ENCODE measurements around the gene DHRS7B.

DHRS7B gene

DNA sequence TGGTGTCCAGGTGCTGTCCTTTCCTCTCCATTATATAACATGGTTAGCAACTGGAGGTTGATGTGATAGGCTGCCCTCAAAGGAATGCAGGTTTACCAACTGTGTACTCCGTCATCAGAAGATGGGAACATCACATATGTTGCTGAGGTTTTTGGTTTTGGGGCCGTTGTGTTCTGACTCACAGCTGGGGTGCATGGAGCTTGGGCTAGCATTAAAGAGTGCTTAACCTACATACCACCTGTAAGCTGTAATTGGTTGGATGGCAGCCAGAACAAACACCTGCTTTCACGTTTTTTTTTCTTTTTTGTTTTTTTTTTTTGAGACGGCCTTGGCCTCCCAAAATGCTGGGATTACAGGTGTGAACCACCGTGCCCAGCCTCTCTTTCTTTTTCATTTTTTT is 66.3 kb downstream of the DHRS7B start:
- Mint-ChIP-seq H3K4me3 (no peak overlapping the region), H3K9me3 (no peaks in the 10 kb centered on the region), H3K4me1 (ENCODE audit: low read depth) (peaks cover 3% of the 10 kb centered on the region), H3K27me3 (ENCODE audit: low read depth) (no peaks in the 10 kb centered on the region), H3K27ac (no peak overlapping the region), H3K36me3 (ENCODE audit: low read depth) (peaks cover 17% of the 10 kb centered on the region)

GRCh38 chr17:21194226-21194625 is 67.5 kb downstream of the DHRS7B start:
- peaks cover 24% of the 10 kb centered on the region for H3K36me3 Mint-ChIP-seq (ENCODE audit: low read depth)
- H3K27me3 Mint-ChIP-seq (ENCODE audit: low read depth): no peaks in the 10 kb centered on the region
- no peak overlapping the region for H3K27ac Mint-ChIP-seq
- H3K4me3 Mint-ChIP-seq: no peak overlapping the region
- peaks cover 3% of the 10 kb centered on the region for H3K4me1 Mint-ChIP-seq (ENCODE audit: low read depth)
- H3K9me3 Mint-ChIP-seq: no peaks in the 10 kb centered on the region

- no peaks in the 10 kb centered on the region for H3K9me3 Mint-ChIP-seq
- peaks cover 3% of the 10 kb centered on the region for H3K4me1 Mint-ChIP-seq (ENCODE audit: low read depth)
- H3K36me3 Mint-ChIP-seq (ENCODE audit: low read depth): peaks cover 24% of the 10 kb centered on the region
Observed at GRCh38 chr17:21194703-21195102, 67.9 kb downstream of the DHRS7B start.

GRCh38 chr17:21196126-21196525 is 69.4 kb downstream of the DHRS7B start:
- Mint-ChIP-seq H3K27me3 (ENCODE audit: low read depth) (no peaks in the 10 kb centered on the region), H3K27ac (no peak overlapping the region), H3K4me3 (no peak overlapping the region), H3K36me3 (ENCODE audit: low read depth) (peaks cover 23% of the 10 kb centered on the region), H3K4me1 (ENCODE audit: low read depth) (peaks cover 3% of the 10 kb centered on the region), H3K9me3 (no peaks in the 10 kb centered on the region)

More at GRCh38 chr17:21194703-21195102, 67.9 kb downstream of the DHRS7B start:
- Mint-ChIP-seq H3K4me3 (no peak overlapping the region), H3K27ac (no peak overlapping the region), H3K27me3 (ENCODE audit: low read depth) (no peaks in the 10 kb centered on the region)

- Mint-ChIP-seq H3K27me3 (ENCODE audit: low read depth) (no peaks in the 10 kb centered on the region), H3K4me1 (ENCODE audit: low read depth) (peaks cover 3% of the 10 kb centered on the region), H3K36me3 (ENCODE audit: low read depth) (peaks cover 23% of the 10 kb centered on the region), H3K9me3 (no peaks in the 10 kb centered on the region), H3K4me3 (no peak overlapping the region), H3K27ac (no peak overlapping the region)
Observed at GRCh38 chr17:21198411-21198810, 71.6 kb downstream of the DHRS7B start.

- H3K9me3 Mint-ChIP-seq: no peaks in the 10 kb centered on the region
- H3K4me1 Mint-ChIP-seq (ENCODE audit: low read depth): peaks cover under 1% of the 10 kb centered on the region
- H3K36me3 Mint-ChIP-seq (ENCODE audit: low read depth): peaks cover 23% of the 10 kb centered on the region
- H3K4me3 Mint-ChIP-seq: no peak overlapping the region
- H3K27ac Mint-ChIP-seq: no peak overlapping the region
- H3K27me3 Mint-ChIP-seq (ENCODE audit: low read depth): no peaks in the 10 kb centered on the region
Observed at GRCh38 chr17:21199311-21199710, 72.5 kb downstream of the DHRS7B start.

DNA sequence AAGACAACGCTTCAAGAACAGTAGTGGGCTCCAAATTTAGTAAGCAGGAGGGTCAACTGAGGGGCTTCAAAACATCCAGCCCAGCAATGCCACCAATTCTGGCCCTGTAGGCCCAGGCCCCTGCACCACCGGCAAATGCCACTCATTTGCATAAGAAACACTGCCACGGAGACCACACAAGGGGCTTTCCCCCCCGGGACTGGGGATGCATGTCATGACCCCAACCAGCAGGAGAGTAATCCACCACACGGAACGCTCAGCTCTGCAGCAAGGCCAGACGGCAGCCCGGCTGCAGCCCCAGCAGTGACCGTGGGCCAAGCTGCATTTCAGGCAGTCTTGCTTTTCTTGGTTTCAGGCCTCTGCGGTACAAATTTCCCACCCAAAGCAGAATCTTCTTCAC is 73.1 kb downstream of the DHRS7B start:
- Mint-ChIP-seq H3K4me1 (ENCODE audit: low read depth) (no peaks in the 10 kb centered on the region), H3K36me3 (ENCODE audit: low read depth) (peaks cover 23% of the 10 kb centered on the region), H3K4me3 (no peak overlapping the region), H3K9me3 (no peaks in the 10 kb centered on the region), H3K27me3 (ENCODE audit: low read depth) (no peaks in the 10 kb centered on the region), H3K27ac (no peak overlapping the region)

DNA sequence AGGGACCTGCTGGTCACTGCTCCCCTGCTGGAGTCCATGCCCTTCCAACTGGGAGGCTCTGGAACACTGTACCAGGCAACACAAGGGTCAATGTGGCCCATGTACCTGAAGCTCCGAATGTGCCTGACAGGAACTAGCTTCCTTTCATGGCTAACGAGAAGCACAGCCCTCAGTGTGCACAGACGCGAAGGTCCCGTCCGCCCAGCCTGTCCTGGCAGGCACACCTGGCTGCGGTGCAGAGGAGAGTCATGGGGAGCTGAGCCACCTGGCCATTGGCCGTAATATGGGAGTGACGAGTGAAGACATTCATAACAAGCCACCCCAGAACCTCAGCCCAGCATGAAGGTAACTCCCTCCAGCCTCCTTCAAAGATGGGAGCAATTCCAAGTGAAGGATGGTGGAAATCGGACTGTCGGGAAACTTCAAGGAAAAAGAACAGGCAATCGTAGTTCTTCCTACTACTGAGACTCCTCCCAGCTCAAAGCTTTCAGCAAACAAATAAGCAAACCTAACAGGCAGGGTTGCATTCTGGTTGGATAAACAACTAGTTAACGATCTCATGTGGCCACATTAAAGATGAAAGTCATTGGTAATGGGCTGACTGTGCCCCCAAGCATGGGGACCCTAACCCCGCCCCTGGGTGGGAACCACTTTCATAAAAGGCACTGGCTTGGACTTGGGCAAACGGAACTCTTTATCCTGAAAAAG is 74.0 kb downstream of the DHRS7B start:
- H3K27ac Mint-ChIP-seq: no peak overlapping the region

GRCh38 chr17:21201298-21201595 is 74.5 kb downstream of the DHRS7B start:
- H3K4me3 Mint-ChIP-seq: no peak overlapping the region

More for the DNA sequence above, 74.0 kb downstream of the DHRS7B start:
- Mint-ChIP-seq H3K36me3 (ENCODE audit: low read depth) (peaks cover 23% of the 10 kb centered on the region), H3K9me3 (no peaks in the 10 kb centered on the region), H3K27me3 (ENCODE audit: low read depth) (no peaks in the 10 kb centered on the region), H3K4me3 (no peak overlapping the region), H3K4me1 (ENCODE audit: low read depth) (no peaks in the 10 kb centered on the region)

DNA sequence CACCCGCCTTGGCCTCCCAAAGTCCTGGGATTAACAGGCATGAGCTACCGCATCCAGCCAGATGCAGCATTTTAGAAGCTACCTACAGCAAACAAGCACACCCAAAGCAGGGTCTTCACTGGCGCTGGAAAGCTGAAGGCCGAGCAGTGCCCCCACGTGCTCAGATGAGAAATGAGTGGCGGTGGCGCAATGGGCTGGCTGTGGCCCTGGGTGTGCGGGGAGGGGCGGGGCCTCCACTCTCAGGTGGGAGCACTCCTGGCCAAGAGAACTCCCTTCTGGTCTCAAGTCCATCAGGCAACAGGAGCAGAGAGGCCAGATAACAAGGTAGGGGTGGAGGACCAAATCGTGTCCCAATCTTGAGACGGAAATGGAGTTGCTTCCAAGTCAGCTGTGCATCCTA is 75.1 kb downstream of the DHRS7B start:
- peaks cover 19% of the 10 kb centered on the region for H3K36me3 Mint-ChIP-seq (ENCODE audit: low read depth)
- H3K27ac Mint-ChIP-seq: no peak overlapping the region
- no peaks in the 10 kb centered on the region for H3K27me3 Mint-ChIP-seq (ENCODE audit: low read depth)
- no peaks in the 10 kb centered on the region for H3K9me3 Mint-ChIP-seq
- H3K4me3 Mint-ChIP-seq: no peak overlapping the region
- H3K4me1 Mint-ChIP-seq (ENCODE audit: low read depth): no peaks in the 10 kb centered on the region

More at GRCh38 chr17:21201298-21201595, 74.5 kb downstream of the DHRS7B start:
- peaks cover 23% of the 10 kb centered on the region for H3K36me3 Mint-ChIP-seq (ENCODE audit: low read depth)
- no peaks in the 10 kb centered on the region for H3K27me3 Mint-ChIP-seq (ENCODE audit: low read depth)
- no peaks in the 10 kb centered on the region for H3K9me3 Mint-ChIP-seq
- H3K27ac Mint-ChIP-seq: no peak overlapping the region
- H3K4me1 Mint-ChIP-seq (ENCODE audit: low read depth): no peaks in the 10 kb centered on the region

- H3K4me1 Mint-ChIP-seq (ENCODE audit: low read depth): no peaks in the 10 kb centered on the region
- H3K27ac Mint-ChIP-seq: no peak overlapping the region
- no peaks in the 10 kb centered on the region for H3K27me3 Mint-ChIP-seq (ENCODE audit: low read depth)
- peaks cover 13% of the 10 kb centered on the region for H3K36me3 Mint-ChIP-seq (ENCODE audit: low read depth)
- H3K4me3 Mint-ChIP-seq: no peak overlapping the region
- H3K9me3 Mint-ChIP-seq: no peaks in the 10 kb centered on the region
Observed at GRCh38 chr17:21202512-21202911, 75.7 kb downstream of the DHRS7B start.

- Mint-ChIP-seq H3K4me3 (no peak overlapping the region), H3K4me1 (ENCODE audit: low read depth) (no peaks in the 10 kb centered on the region), H3K9me3 (no peaks in the 10 kb centered on the region), H3K27ac (no peak overlapping the region), H3K36me3 (ENCODE audit: low read depth) (peaks cover 3% of the 10 kb centered on the region), H3K27me3 (ENCODE audit: low read depth) (no peaks in the 10 kb centered on the region)
Observed at GRCh38 chr17:21204935-21205334, 78.2 kb downstream of the DHRS7B start.

GRCh38 chr17:21208352-21208751 is 81.6 kb downstream of the DHRS7B start:
- peaks cover 5% of the 10 kb centered on the region for H3K36me3 Mint-ChIP-seq (ENCODE audit: low read depth)
- H3K9me3 Mint-ChIP-seq: no peaks in the 10 kb centered on the region
- no peaks in the 10 kb centered on the region for H3K27me3 Mint-ChIP-seq (ENCODE audit: low read depth)
- H3K4me3 Mint-ChIP-seq: no peak overlapping the region
- no peak overlapping the region for H3K27ac Mint-ChIP-seq
- H3K4me1 Mint-ChIP-seq (ENCODE audit: low read depth): peaks cover 17% of the 10 kb centered on the region

DNA sequence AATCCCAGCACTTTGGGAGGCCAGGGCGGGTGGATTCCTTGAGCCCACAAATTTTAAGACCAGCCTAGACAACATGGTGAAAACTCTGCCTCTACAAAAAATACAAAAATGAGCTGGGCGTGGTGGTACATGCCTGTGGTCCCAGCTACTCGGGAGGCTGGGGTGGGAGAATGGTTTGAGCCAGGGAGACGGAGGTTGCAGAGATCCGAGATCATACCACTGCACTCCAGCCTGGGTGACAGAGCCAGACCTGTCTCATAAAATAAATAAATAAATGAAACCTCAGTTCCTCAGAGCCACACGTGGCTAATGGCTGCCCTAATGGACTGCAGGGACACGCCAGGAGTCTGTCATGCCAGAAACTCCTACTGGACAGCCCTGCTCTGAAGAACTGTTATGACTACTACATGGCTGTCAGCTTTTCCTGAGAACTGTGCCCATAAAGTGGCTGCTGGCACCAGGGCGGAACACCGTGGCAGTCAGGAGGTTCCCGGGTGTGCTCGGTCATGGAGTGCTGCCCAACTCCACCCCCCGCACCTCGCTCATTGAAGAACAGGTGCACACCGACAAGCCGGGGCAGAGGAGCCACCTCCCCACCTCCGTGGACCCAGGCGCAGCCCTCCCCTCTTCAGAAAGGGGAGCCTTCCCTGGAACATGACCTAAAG is 82.9 kb downstream of the DHRS7B start:
- Mint-ChIP-seq H3K4me3 (no peak overlapping the region), H3K9me3 (no peaks in the 10 kb centered on the region), H3K27ac (no peak overlapping the region), H3K4me1 (ENCODE audit: low read depth) (peaks cover 17% of the 10 kb centered on the region), H3K27me3 (ENCODE audit: low read depth) (no peaks in the 10 kb centered on the region), H3K36me3 (ENCODE audit: low read depth) (peaks cover 7% of the 10 kb centered on the region)

DNA sequence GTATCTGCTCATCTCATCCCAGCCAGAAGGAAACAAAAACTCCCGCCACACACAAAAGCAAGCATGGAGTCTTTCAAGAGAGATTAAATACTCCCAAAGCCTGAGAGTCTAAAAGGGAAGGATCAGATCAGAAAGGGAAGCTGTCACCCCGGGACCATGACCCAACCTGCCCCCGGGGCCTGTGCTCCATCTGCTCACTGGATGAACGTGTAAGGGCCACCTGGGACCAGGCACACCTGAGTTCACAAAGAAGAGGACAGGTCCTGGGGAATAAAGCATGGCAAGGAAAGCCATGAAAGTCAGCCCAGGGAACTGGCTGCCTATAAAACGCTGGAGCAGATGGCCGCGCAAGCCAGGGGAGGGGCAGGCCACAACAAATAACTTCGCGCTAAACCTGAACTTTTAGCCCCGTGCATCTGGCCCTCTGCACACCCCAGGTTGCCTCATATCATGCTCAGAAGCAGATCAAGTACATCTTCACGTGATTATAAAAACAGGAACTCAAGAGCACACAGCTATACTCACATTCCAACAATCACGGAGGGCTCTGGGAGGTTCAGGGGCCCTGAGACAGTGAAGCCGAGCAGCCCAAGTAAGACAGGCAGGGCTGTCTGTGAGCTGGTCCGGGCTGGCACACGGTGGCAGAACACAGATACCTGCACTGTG is 83.8 kb downstream of the DHRS7B start:
- peaks cover 7% of the 10 kb centered on the region for H3K36me3 Mint-ChIP-seq (ENCODE audit: low read depth)
- H3K27me3 Mint-ChIP-seq (ENCODE audit: low read depth): no peaks in the 10 kb centered on the region
- peaks cover 25% of the 10 kb centered on the region for H3K4me1 Mint-ChIP-seq (ENCODE audit: low read depth)
- no peak overlapping the region for H3K27ac Mint-ChIP-seq
- no peak overlapping the region for H3K4me3 Mint-ChIP-seq
- H3K9me3 Mint-ChIP-seq: no peaks in the 10 kb centered on the region

Measured in T-helper 1 cell treated with Interleukin-12 subunit alpha and Interleukin-12 subunit beta and Interleukin-4 antibody, amounts not matched to agents 30 μg/mL and 1 μg/mL, for 36 hours (primary cell).